Fibroblast of skin of left quadriceps (primary cell): Measurements from ENCODE around the gene AFDN.
A peak's percentile ranks its signal among the peaks of the same experiment; 100 is the strongest.

ENCODE experiments used
- DNase-seq, 2 experiments: peaks; one replicate each; pipeline ENCODE4 v3.0.0-alpha.2; 2013; ENCODE audit warnings: low read depth in 2 of 2

AFDN gene

GRCh38 chr6:167920165-167920564, 93.5 kb downstream of the AFDN start:
- no peak for DNase-seq

GRCh38 chr6:167921831-167922230, 95.1 kb downstream of the AFDN start:
- DNase-seq = no peak

GRCh38 chr6:167925026-167925425, 98.3 kb downstream of the AFDN start:
- peak; percentile 42 to 43 for DNase-seq

- DNase-seq = no peak
Observed at GRCh38 chr6:167927246-167927645, 100.5 kb downstream of the AFDN start.

- DNase-seq = no peak
Observed at GRCh38 chr6:167928111-167928510, 101.4 kb downstream of the AFDN start.

- no peak for DNase-seq
Observed at GRCh38 chr6:167930295-167930694, 103.6 kb downstream of the AFDN start.

- no peak for DNase-seq
Observed at GRCh38 chr6:167932468-167933276, 106.0 kb downstream of the AFDN start.

GRCh38 chr6:167933290-167933689, 106.6 kb downstream of the AFDN start:
- DNase-seq = no peak

GRCh38 chr6:167933847-167934246, 107.1 kb downstream of the AFDN start:
- no peak for DNase-seq

- DNase-seq = no peak
Observed at GRCh38 chr6:167934426-167934864, 107.7 kb downstream of the AFDN start.

- no peak for DNase-seq
Observed at GRCh38 chr6:167936051-167936450, 109.3 kb downstream of the AFDN start.

- no peak for DNase-seq
Observed at GRCh38 chr6:167937301-167937700, 110.6 kb downstream of the AFDN start.

GRCh38 chr6:167937948-167938911, 111.5 kb downstream of the AFDN start:
- no peak for DNase-seq

- DNase-seq = no peak
Observed at GRCh38 chr6:167941822-167942221, 115.1 kb downstream of the AFDN start.

- DNase-seq = no peak
Observed at GRCh38 chr6:167944130-167944529, 117.4 kb downstream of the AFDN start.

- DNase-seq = no peak
Observed at GRCh38 chr6:167946007-167946406, 119.3 kb downstream of the AFDN start.

- DNase-seq = no peak
Observed at GRCh38 chr6:167946604-167947003, 119.9 kb downstream of the AFDN start.

GRCh38 chr6:167947716-167948115, 121.0 kb downstream of the AFDN start:
- DNase-seq = no peak

- DNase-seq = no peak
Observed at GRCh38 chr6:167948716-167949115, 122.0 kb downstream of the AFDN start.

- DNase-seq = no peak
Observed at GRCh38 chr6:167949121-167949684, 122.5 kb downstream of the AFDN start.

- DNase-seq = no peak
Observed at GRCh38 chr6:167951781-167952511, 125.2 kb downstream of the AFDN start.

GRCh38 chr6:167952512-167952859, 125.8 kb downstream of the AFDN start:
- no peak for DNase-seq
